PC-9 (cell line): ENCODE results near the gene TMEM82. TPM values are rescaled to one million over a fixed set of nuclear protein-coding genes. Genes with fewer than 3 reads are reported as not detected.

Experiments
- BruUV-seq: library from RNA; stranded (reverse); fragments of 400-500 nt; replicated peaks from 2 replicates; lab custom pipeline; 2021; lab: Mats Ljungman, UMichigan
- CTCF ChIA-PET: fragments of 300-600 bp; sonication (Branson Sonifier 250); formaldehyde crosslinking; loops from one replicate; lab custom pipeline; 2022; ENCODE audit warnings: antibody characterized with exemption; lab: Charles Lee
- POLR2A ChIA-PET: fragments of 300-600 bp; sonication (Branson Sonifier 250); formaldehyde crosslinking; loops from one replicate; lab custom pipeline; 2022; ENCODE audit warnings: antibody characterized with exemption; ENCODE audit not compliant: unreplicated experiment; lab: Charles Lee
- DNase-seq, 2 experiments: peaks; one replicate each; pipeline versions ENCODE4 v3.0.0 to v3.0.0-alpha.2; 2015 to 2022; ENCODE audit warnings: mixed read lengths in 1 of 2
- H2AFZ ChIP-seq: fragments of 200-600 bp; sonication (generic); 2 replicates; pipeline ENCODE4 v1.8.1; 2017; ENCODE audit warnings: antibody characterized with exemption
- H3F3A ChIP-seq: fragments of 200-600 bp; sonication (generic); 2 replicates; pipeline ENCODE4 v1.8.1; 2017; ENCODE audit warnings: antibody characterized with exemption, mild to moderate bottlenecking, low read depth; ENCODE audit not compliant: insufficient read depth
- H3K27ac ChIP-seq: fragments of 200-600 bp; sonication (generic); 2 replicates; pipeline ENCODE4 v1.6.1; 2016; ENCODE audit warnings: mixed run types
- H3K27me3 ChIP-seq: fragments of 200-600 bp; sonication (generic); 2 replicates; pipeline ENCODE4 v1.6.1; 2016; ENCODE audit warnings: low read depth, mixed run types; ENCODE audit not compliant: insufficient read depth
- H3K36me3 ChIP-seq: fragments of 200-600 bp; sonication (generic); 2 replicates; pipeline ENCODE4 v1.6.1; 2016; ENCODE audit warnings: low read depth, mixed run types
- H3K4me1 ChIP-seq: fragments of 200-600 bp; sonication (generic); replicated peaks from 2 replicates; pipeline ENCODE4 v1.6.1; 2016; ENCODE audit warnings: mixed run types; ENCODE audit not compliant: insufficient read depth
- H3K4me2 ChIP-seq: fragments of 200-600 bp; sonication (generic); 2 replicates; pipeline ENCODE4 v1.6.1; 2017; ENCODE audit warnings: mixed run types
- H3K4me3 ChIP-seq: fragments of 200-600 bp; sonication (generic); 2 replicates; pipeline ENCODE4 v1.6.1; 2016; ENCODE audit warnings: mixed run types
- H3K79me2 ChIP-seq: fragments of 200-600 bp; sonication (generic); 2 replicates; pipeline ENCODE4 v1.6.1; 2017; ENCODE audit warnings: low read depth, mixed run types
- H3K9me2 ChIP-seq: fragments of 200-600 bp; sonication (generic); 2 replicates; pipeline ENCODE4 v1.8.1; 2017; ENCODE audit warnings: mild to moderate bottlenecking; ENCODE audit not compliant: insufficient read depth
- H3K9me3 ChIP-seq: fragments of 200-600 bp; sonication (generic); 2 replicates; pipeline ENCODE4 v1.8.1; 2016; ENCODE audit warnings: low read depth; ENCODE audit not compliant: insufficient read depth
- H4K20me1 ChIP-seq: fragments of 200-600 bp; sonication (generic); 2 replicates; pipeline ENCODE4 v1.8.1; 2017; ENCODE audit not compliant: insufficient read depth
- CTCF ChIP-seq: fragments of 200-600 bp; sonication (generic); conservative IDR thresholded peaks from 2 replicates; pipeline ENCODE4 v1.6.1; 2017; ENCODE audit warnings: mixed run types, antibody characterized with exemption, mild to moderate bottlenecking, moderate library complexity
- EZH2 ChIP-seq: fragments of 200-600 bp; sonication (generic); IDR thresholded peaks from 2 replicates; pipeline ENCODE4 v1.8.0; 2017; ENCODE audit warnings: antibody characterized with exemption, low read depth
- intact Hi-C: fragments of 100-400 bp; cut with micrococcal nuclease; formaldehyde crosslinking; loops from one replicate; pipeline ENCODE4 v1.10.0; 2022; ENCODE audit not compliant: unreplicated experiment
- total RNA-seq: library from RNA; stranded (reverse); gene quantifications from 2 replicates; pipeline ENCODE4 v1.2.3, GENCODE V29; 2021

Gene TMEM82
- total RNA-seq, 1 experiment from 2014 or later, result not detected

- Histone ChIP-seq H3K27ac (no peak overlapping the region), H3K27me3 (no peaks in the 10 kb centered on the region), H3K79me2 (no peaks in the 10 kb centered on the region), H3K9me2 (no peaks in the 10 kb centered on the region), H3K36me3 (no peaks in the 10 kb centered on the region), H3F3A (no peaks in the 10 kb centered on the region), H3K4me1 (no peaks in the 10 kb centered on the region), H3K4me3 (no peak overlapping the region), H4K20me1 (no peaks in the 10 kb centered on the region), H3K4me2 (no peak overlapping the region), H2AFZ (no peak overlapping the region), H3K9me3 (no peaks in the 10 kb centered on the region)
- ChIA-PET CTCF (no interaction called here), POLR2A (no interaction called here)
- intact Hi-C loops, result no loop called here
- no peak for DNase-seq
- BruUV-seq, result no TSS peak
- no peak for TF ChIP-seq CTCF
- TF ChIP-seq EZH2, result no peak
Observed at GRCh38 chr1:15714406-15715136, 27.7 kb upstream of the TMEM82 start.

- Histone ChIP-seq H3K27ac (no peak overlapping the region), H3K4me1 (no peaks in the 10 kb centered on the region), H3K9me2 (no peaks in the 10 kb centered on the region), H3K9me3 (no peaks in the 10 kb centered on the region), H4K20me1 (no peaks in the 10 kb centered on the region), H2AFZ (no peak overlapping the region), H3K4me2 (no peak overlapping the region), H3K79me2 (no peaks in the 10 kb centered on the region), H3F3A (no peaks in the 10 kb centered on the region), H3K27me3 (no peaks in the 10 kb centered on the region), H3K36me3 (no peaks in the 10 kb centered on the region), H3K4me3 (no peak overlapping the region)
- BruUV-seq, result no TSS peak
- no peak for TF ChIP-seq EZH2
- TF ChIP-seq CTCF, result no peak
- intact Hi-C loops, result no loop called here
- ChIA-PET CTCF (no interaction called here), POLR2A (interaction anchor here (0.8 kb wide), 1 partner anchor 38 kb away, joined by 6 read pairs; no protein-coding TSS in a partner anchor)
- DNase-seq, result no peak
Observed at GRCh38 chr1:15717418-15718125, 24.7 kb upstream of the TMEM82 start.

- no peak for DNase-seq
- Histone ChIP-seq H3K36me3 (no peaks in the 10 kb centered on the region), H3K4me2 (no peak overlapping the region), H3K4me1 (no peaks in the 10 kb centered on the region), H4K20me1 (no peaks in the 10 kb centered on the region), H3K9me2 (no peaks in the 10 kb centered on the region), H3K4me3 (no peak overlapping the region), H3F3A (no peaks in the 10 kb centered on the region), H3K27ac (no peak overlapping the region), H3K9me3 (no peaks in the 10 kb centered on the region), H3K79me2 (no peaks in the 10 kb centered on the region), H3K27me3 (no peaks in the 10 kb centered on the region), H2AFZ (no peak overlapping the region)
- intact Hi-C loops, result no loop called here
- ChIA-PET CTCF (interaction anchor here (0.7 kb wide), 1 partner anchor 242 kb away, joined by 3 read pairs; no protein-coding TSS in a partner anchor), POLR2A (interaction anchor here (0.8 kb wide), 1 partner anchor 38 kb away, joined by 6 read pairs; no protein-coding TSS in a partner anchor)
- BruUV-seq, result no TSS peak
- no peak for TF ChIP-seq CTCF
- no peak for TF ChIP-seq EZH2
Observed at GRCh38 chr1:15718199-15718601, 24.1 kb upstream of the TMEM82 start.
